GM19455 (cell line): ENCODE results near the gene TMEM115.

Experiments
- ATAC-seq: cut with Tn5 transposase; IDR thresholded peaks from one replicate; pipeline ENCODE4 v1.9.1; 2021; ENCODE audit not compliant: unreplicated experiment

TMEM115 gene, protein sequence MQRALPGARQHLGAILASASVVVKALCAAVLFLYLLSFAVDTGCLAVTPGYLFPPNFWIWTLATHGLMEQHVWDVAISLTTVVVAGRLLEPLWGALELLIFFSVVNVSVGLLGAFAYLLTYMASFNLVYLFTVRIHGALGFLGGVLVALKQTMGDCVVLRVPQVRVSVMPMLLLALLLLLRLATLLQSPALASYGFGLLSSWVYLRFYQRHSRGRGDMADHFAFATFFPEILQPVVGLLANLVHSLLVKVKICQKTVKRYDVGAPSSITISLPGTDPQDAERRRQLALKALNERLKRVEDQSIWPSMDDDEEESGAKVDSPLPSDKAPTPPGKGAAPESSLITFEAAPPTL

GRCh38 chr3:50358911-50359759, at the start of gene TMEM115:
TSS of gene TMEM115 (minus strand) at chr3:50359521. CDS start at chr3:50359063, 458 bp downstream.
- peak; percentile 98 for ATAC-seq

GRCh38 chr3:50408443-50408944, 49.2 kb upstream of the TMEM115 start:
- ATAC-seq = no peak

GRCh38 chr3:50406487-50406886, 47.2 kb upstream of the TMEM115 start:
- ATAC-seq = no peak

GRCh38 chr3:50405249-50405648, 45.9 kb upstream of the TMEM115 start:
- no peak for ATAC-seq

GRCh38 chr3:50401978-50402595, 42.8 kb upstream of the TMEM115 start:
- no peak for ATAC-seq

DNA sequence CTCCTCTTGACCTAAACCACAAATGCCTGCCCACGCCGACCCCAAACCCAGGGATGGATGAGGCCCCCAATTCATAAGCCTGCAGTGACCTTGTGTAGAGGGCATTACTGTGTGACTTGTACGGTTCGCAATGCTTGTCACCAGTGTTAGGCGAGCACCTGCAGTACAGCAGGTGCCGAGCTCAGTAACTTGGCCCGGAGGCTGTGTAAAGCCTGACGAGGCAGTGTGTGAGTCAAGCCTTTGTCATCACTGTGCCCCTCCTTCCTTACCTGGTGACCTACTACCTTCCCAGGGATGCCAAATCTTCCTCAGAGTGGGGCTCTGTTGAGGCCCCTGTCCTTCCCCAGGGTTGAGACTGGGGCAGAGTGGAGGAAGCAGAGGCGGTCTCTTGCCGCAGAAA, 37.2 kb upstream of the TMEM115 start:
- ATAC-seq = no peak

DNA sequence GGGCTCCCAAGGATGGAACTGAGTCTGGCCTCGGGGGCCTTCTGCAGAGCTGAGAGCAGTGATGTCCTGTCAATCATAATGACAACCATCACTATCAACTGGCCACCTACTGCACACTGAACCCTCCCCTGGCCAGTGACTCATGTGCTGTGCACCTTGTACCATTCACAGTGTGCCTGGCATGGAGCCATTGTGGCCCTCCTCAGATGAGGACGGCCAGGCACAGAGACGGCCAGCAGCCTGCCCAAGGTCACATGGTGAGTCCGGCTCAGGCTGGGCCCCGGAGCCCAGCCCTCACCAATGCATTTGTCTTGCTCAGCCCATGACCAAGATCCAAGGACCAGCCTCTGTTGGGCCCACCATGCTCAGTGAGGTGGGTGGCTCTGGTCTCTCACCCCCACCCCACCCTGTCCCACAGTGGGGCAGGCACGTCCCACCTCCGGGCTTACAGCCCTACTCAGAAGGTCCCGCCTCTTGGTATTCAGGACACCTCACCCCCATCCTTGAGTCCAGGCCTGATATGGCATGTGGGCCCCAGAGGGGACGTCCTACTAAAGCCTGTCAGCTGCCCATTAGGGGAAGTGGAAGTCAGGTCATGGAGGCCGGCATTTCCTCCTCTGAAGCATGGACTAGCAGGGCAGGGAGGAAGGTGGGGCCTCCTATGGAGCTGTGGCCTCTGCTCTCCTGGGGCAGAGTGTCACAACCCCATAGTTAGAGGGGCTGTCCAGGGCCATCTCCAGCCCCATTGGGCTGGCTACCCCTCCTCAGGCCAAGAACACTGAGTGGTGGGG, 35.9 kb upstream of the TMEM115 start:
- ATAC-seq = no peak

GRCh38 chr3:50393061-50393460, 33.7 kb upstream of the TMEM115 start:
- no peak for ATAC-seq

DNA sequence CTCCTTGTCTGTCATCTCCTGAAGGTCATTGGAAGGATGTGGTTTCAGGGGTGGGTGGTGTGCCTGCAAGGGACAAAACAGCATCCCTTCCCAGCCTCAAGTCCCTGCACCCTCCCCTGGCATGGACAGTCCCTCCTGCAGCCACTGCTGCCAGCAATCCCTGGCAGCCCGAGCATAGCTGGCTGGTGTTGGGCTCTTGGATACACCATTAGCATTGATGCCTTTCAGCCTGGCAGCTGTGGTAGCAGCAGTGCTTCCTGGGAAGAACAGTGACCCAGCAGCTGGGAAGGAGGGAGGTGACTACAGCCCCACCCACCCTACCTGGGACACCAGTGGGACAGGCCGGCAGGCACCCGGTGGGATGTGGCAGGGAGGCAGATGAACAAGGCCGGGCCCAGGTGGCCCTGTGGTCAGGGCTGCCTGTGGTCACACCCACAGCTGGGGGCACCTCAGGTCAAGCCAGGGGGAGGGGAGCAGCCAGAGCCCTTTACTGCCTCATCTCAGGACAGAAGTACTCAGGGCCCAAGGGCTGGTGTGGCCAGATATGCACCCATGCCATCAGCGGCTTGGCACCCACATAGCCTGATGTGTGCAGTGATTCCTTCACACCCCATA, 32.9 kb upstream of the TMEM115 start:
- ATAC-seq = no peak

- ATAC-seq = no peak
These were observed 31.3 kb upstream of the TMEM115 start for GRCh38 chr3:50390508-50391224.

DNA sequence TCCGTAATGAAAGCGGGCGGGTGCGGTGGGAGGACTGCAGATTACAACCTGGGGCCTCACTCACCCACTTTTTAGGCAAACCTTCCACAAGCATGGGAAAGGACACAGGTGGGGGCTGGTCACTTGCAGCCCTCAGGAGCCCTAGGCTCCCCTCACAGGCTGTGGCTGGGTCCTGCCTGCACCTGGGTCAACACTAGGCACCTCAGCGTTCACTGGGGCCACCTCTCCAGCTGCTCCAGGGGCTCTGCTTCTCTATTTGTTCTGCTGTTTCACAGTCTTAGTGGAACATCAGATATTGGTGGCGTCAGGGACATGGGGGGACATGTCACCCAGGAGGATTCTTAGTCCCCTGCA, 30.1 kb upstream of the TMEM115 start:
- ATAC-seq = no peak

DNA sequence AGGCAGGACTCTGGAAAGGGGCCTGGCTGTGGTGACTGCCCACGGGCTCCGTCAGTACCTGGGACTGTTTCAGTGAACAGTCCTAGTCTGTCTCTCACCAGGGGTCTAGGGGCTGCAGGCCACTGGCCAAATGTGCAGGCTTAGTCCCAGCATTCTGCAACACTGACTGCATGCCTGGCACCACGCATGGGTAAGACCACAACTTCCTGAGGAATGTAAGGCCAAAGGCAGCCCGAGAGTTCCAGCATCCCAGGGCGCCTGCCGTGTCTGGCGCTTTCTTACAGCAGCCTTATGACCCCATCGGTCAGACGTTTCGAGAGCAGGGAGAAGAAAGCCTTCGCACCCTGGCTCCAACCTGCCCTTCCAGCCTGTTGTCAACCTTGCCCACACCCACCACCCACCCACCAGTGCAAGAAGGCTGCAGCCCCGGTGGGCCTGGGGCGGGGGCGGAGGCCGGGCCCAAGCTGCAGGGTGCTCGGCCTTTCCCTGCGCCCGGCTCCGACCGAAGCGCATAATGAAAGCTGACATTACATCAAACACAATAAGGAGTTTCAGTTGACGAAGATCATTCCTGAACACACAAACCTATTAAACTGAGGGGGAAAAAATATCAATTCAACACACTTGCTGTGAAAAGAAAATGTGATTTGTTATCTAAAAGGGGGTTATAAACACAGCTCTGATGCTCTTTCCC, 29.5 kb upstream of the TMEM115 start:
- no peak for ATAC-seq

DNA sequence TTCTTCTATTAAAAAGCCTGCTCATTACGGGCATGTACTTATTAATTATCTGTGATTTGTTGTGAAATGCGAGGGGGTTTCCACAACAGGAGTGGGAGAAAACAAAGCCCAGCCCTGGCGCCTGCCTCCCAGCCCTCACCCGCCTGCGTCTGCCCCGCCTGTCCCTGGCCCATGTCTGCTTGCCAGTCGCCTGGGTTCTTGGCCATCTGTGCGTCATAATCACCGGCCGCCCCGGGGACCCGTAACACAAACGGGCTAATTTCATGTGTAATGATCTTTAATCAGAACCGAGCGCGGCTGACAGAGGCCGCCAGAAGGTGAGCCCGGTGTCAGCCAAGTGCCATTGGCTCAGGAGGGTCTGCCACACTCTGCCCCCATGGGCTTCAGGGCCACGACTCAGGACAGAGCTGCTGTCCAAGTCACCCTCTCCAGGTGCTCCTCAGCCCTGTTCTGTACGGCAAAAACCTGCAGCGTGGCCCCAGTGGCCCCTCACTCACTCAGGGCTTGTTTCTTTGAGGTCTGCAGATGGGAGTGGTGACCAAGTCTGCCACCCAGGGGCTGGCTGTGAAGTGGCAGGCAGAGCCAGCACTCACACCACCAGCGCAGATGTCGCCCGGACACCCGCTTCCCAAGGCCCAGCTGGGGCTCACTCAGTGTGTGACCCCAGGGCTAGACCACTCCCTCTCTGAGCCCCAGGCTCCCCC, 28.8 kb upstream of the TMEM115 start:
- no peak for ATAC-seq

DNA sequence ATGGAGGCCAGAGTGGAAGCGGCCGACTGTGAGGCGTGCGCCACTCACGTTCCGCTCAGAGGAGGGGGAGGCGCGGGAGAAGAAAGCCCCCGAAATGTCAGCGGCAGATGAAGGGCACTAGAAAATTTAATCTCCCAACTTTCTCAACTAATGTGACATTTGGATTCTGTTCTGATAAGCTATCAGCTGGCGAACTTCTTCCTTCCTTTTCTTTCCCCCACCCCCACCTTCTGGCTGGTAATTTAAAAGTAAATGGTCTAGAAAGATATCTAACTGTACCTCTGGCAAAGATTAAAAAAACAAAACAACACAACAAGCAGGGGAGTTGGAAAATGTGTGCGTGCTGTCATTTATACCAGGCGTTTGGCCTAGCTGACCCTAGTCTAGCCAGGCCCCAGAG, 26.4 kb upstream of the TMEM115 start:
- ATAC-seq = no peak

GRCh38 chr3:50383750-50384149, 24.4 kb upstream of the TMEM115 start:
- no peak for ATAC-seq

DNA sequence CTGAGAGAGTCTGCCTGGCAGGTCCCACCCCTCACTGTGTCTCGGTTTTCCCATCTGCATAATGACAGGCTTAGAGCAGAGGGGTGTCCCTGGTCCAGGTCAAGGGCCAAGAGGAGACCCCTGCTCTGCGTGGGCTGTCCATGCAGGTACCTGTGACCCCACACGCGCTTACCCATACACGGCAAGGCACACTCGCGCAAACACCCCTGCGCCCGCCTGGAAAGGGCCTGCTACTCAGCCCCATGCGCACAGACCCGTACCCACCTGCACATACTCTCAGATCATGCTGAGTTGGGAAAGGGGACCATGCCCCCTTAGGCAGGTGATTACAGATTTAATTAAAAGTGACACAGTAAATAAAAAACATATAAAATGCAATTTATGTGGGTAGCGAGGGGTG, 23.4 kb upstream of the TMEM115 start:
- ATAC-seq = no peak

DNA sequence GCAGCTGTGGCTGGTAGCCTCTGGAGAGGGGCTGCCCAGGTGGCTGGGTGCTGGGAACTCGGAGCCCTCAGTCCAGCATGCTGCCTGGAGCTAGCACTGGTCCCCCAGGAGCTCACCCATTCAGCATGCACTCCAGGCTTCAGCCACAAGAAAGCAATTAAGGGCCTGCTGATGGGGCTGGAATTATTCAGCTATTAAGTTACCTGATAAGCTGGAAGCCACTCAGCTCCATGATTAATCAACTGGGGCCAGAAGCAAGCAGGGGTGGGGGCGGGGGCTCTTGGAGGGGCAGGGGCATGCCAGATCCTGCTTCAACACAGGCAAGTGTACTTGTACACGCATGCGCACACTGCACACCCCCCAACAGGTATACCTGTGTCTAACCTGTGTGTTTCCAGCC, 22.1 kb upstream of the TMEM115 start:
- no peak for ATAC-seq

DNA sequence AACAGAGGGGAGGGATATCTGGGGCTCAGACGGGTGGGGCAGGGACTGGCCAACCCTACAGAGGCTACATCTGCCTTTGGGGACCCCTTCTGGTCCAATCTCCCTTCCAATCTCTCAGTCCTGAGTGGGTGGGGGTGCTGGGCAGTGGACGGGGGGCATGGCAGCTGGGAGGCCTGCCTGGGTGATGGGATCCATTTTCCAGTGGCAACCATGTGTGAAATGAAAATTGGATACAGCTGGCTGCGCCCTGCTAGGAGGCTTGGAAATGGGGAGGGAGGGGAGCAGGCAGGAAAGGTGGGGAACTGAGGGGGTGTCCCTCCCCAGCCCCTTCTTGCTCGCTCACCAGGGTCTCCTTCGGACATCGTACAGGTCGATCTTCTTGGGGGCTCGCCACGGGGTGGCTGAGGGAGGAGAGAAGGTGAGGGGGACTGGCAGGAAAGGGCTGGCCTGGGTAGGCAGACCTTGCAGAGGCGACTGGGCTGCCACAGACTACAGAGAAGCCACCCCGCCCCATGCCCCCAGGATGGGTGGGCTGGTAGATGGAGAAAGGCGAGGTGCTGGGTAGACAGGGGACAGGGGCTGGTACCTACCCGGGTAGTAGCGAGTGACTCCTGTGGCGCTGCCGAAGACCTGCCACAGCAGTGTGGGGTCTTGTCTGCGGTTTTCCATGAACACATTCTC, 21.2 kb upstream of the TMEM115 start:
- no peak for ATAC-seq
